Measurements from ENCODE around the gene BRSK1. TPM values are rescaled to one million over a fixed set of nuclear protein-coding genes. Genes with fewer than 3 reads are reported as not detected.
A peak's percentile ranks its signal among the peaks of the same experiment; 100 is the strongest.

Gene BRSK1
- polyA plus RNA-seq, 2 of the 4 experiments (the other 2 are of a cell fraction), result 5.4 to 6.6 TPM

GRCh38 chr19:55321466-55322137 lies 37.8 kb downstream of the BRSK1 start:
- no peaks in the 10 kb centered on the region for H3K9me3 ChIP-seq
- H3K4me1 ChIP-seq, result peaks cover 19% of the 10 kb centered on the region
- ChIA-PET POLR2A (interaction anchor here (1.3 to 1.9 kb wide), 2 partner anchors 17 to 62 kb away, joined by 5 to 11 read pairs; partner anchors contain the start of genes KMT5C and TMEM238), CTCF (interaction anchor here (1.0 to 21.1 kb wide), 14 partner anchors 8 to 309 kb away, joined by 3 to 306 read pairs (median 4); partner anchors contain the start of genes KMT5C and TMEM238)
- DNase-seq (ENCODE audit: low read depth in 1 of 2, low spot score in 1 of 2) (no peak), ATAC-seq (peak; percentile 14 to 16; a peak in 4 of 6 replicates), FAIRE-seq (no peak)
- H3K4me2 ChIP-seq, result no peak overlapping the region
- TF ChIP-seq CEBPB (IDR thresholded peaks at IDR 0.05), result no peak
- TF ChIP-seq EHF (CRISPR knock-in tag; IDR thresholded peaks at IDR 0.05), result no peak
- no peak for TF ChIP-seq EHMT2 (IDR thresholded peaks at IDR 0.05; ENCODE audit: low read depth)
- TF ChIP-seq, protein P1, sequence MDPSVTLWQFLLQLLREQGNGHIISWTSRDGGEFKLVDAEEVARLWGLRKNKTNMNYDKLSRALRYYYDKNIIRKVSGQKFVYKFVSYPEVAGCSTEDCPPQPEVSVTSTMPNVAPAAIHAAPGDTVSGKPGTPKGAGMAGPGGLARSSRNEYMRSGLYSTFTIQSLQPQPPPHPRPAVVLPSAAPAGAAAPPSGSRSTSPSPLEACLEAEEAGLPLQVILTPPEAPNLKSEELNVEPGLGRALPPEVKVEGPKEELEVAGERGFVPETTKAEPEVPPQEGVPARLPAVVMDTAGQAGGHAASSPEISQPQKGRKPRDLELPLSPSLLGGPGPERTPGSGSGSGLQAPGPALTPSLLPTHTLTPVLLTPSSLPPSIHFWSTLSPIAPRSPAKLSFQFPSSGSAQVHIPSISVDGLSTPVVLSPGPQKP (IDR thresholded peaks at IDR 0.05; ENCODE audit: low read depth, low read length), result no peak
- no peak for TF ChIP-seq HOXB13 (CRISPR knock-in tag; IDR thresholded peaks at IDR 0.05; ENCODE audit: low read depth)
- TF ChIP-seq ZC3H11A (IDR thresholded peaks at IDR 0.05), result no peak
- no peak for TF ChIP-seq ZFP36 (IDR thresholded peaks at IDR 0.05; ENCODE audit: borderline replicate concordance, partially characterized antibody)
- TF ChIP-seq RFX5 (IDR thresholded peaks at IDR 0.05), result no peak
- no peak for TF ChIP-seq NFE2L2 (conservative IDR thresholded peaks at IDR 0.05; ENCODE audit: low read length)
- TF ChIP-seq ZNF302 (CRISPR knock-in tag; IDR thresholded peaks at IDR 0.05), result no peak
- no peak for TF ChIP-seq EP300 (IDR thresholded peaks at IDR 0.05)
- TF ChIP-seq MYC (IDR thresholded peaks at IDR 0.05; ENCODE audit: borderline replicate concordance, low read length), result no peak
- TF ChIP-seq, protein P2, sequence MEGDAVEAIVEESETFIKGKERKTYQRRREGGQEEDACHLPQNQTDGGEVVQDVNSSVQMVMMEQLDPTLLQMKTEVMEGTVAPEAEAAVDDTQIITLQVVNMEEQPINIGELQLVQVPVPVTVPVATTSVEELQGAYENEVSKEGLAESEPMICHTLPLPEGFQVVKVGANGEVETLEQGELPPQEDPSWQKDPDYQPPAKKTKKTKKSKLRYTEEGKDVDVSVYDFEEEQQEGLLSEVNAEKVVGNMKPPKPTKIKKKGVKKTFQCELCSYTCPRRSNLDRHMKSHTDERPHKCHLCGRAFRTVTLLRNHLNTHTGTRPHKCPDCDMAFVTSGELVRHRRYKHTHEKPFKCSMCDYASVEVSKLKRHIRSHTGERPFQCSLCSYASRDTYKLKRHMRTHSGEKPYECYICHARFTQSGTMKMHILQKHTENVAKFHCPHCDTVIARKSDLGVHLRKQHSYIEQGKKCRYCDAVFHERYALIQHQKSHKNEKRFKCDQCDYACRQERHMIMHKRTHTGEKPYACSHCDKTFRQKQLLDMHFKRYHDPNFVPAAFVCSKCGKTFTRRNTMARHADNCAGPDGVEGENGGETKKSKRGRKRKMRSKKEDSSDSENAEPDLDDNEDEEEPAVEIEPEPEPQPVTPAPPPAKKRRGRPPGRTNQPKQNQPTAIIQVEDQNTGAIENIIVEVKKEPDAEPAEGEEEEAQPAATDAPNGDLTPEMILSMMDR (IDR thresholded peaks at IDR 0.05), result no peak
- H3K4me3 ChIP-seq, result no peak overlapping the region
- H3K27ac ChIP-seq, result peak overlapping the region in 1 of 2 experiments; percentile 60; a peak in 3 of 6 replicates
- 82% methylated on average over 9 of the region's 9 CpGs for WGBS (ENCODE audit: missing lambda C conversion rate)

DNA sequence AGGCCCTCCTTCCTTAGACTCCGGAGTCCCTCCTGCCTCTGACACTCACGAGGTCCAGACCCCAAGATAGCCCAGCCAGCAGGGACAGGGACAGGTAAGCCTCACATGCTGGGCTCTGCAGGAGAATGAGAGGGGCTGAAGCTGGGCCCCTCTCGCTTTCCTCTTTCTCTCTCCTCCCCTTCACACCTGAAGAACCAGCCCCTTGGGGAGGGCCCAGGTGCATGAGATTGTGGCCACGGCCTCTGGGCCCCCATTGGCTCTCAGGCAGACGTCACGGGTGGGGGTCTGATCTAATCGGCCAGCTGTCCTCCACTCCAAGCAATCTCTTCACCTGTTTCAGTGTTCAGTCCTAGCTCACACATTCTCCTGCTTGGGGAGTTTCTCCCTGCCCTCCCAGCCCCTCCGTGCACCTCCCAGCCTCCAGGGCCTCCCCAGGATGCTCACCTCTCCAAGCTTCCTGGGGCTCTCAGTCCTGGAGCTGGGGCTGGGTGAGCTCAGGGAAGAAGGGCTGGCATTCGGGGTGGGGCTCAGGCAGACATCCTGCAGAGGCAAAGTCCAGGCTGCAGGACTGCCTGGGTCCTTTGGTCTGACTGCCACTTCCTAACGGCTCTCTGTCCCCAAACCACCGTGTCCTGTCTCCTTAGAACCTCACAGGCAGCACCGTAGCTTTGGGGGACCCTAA lies 38.5 kb downstream of the BRSK1 start:
- no peaks in the 10 kb centered on the region for H3K9me3 ChIP-seq
- H3K27ac ChIP-seq, result peak overlapping the region; percentile 37 to 60; a peak in 5 of 6 replicates
- peak; percentile 33 to 53; a peak in 5 of 6 replicates for ATAC-seq
- POLR2A ChIA-PET, result interaction anchor here (0.7 to 1.9 kb wide), 3 partner anchors 17 to 62 kb away, joined by 3 to 11 read pairs (median 5); partner anchors contain the start of genes KMT5C and TMEM238
- CTCF ChIA-PET, result interaction anchor here (0.9 to 21.1 kb wide), 13 partner anchors 9 to 181 kb away, joined by 3 to 306 read pairs (median 5); partner anchors contain the start of genes KMT5C and TMEM238
- 68% methylated on average over 12 of the region's 12 CpGs for WGBS (ENCODE audit: missing lambda C conversion rate)
- FAIRE-seq, result no peak
- H3K4me1 ChIP-seq, result peaks cover 25% of the 10 kb centered on the region
- peak overlapping the region; percentile 28 for H3K4me2 ChIP-seq
- TF ChIP-seq, protein P3, sequence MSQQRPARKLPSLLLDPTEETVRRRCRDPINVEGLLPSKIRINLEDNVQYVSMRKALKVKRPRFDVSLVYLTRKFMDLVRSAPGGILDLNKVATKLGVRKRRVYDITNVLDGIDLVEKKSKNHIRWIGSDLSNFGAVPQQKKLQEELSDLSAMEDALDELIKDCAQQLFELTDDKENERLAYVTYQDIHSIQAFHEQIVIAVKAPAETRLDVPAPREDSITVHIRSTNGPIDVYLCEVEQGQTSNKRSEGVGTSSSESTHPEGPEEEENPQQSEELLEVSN (IDR thresholded peaks at IDR 0.05; ENCODE audit: borderline replicate concordance, low read depth), result no peak
- TF ChIP-seq ZFP36 (IDR thresholded peaks at IDR 0.05; ENCODE audit: borderline replicate concordance, partially characterized antibody), result peak; percentile 19
- no peak for DNase-seq (ENCODE audit: low read depth in 1 of 2, low spot score in 1 of 2)
- no peak overlapping the region for H3K4me3 ChIP-seq

GRCh38 chr19:55324662-55325061 lies 40.9 kb downstream of the BRSK1 start:
- ATAC-seq (no peak), FAIRE-seq (no peak), DNase-seq (ENCODE audit: low read depth in 1 of 2, low spot score in 1 of 2) (no peak)
- H3K4me2 ChIP-seq, result no peak overlapping the region
- peaks cover 33% of the 10 kb centered on the region for H3K4me1 ChIP-seq
- TF ChIP-seq PHF8 (IDR thresholded peaks at IDR 0.05; ENCODE audit: borderline replicate concordance, low read depth), result no peak
- H3K9me3 ChIP-seq, result no peaks in the 10 kb centered on the region
- WGBS (ENCODE audit: missing lambda C conversion rate), result 90% methylated on average over 6 of the region's 6 CpGs
- peak overlapping the region in 1 of 2 experiments; percentile 65; a peak in 3 of 6 replicates for H3K27ac ChIP-seq
- H3K4me3 ChIP-seq, result no peak overlapping the region
- CTCF ChIA-PET, result interaction anchor here (1.1 to 21.1 kb wide), 9 partner anchors 9 to 184 kb away, joined by 3 to 306 read pairs (median 4); partner anchors contain the start of gene KMT5C
- POLR2A ChIA-PET, result no interaction called here

Measured in A549 (cell line).